HG02938 (cell line): ENCODE data around the gene EMP1.
"Not testable (repeated sequence)": the region's sequence is repeated elsewhere in the genome, so short reads cannot be mapped to it uniquely, and the experiment has no call there.

Source experiments
- ATAC-seq: cut with Tn5 transposase; IDR thresholded peaks from one replicate; pipeline ENCODE4 v1.9.1; 2021; ENCODE audit warnings: mild to moderate bottlenecking, moderate library complexity; ENCODE audit not compliant: unreplicated experiment

EMP1 gene

DNA sequence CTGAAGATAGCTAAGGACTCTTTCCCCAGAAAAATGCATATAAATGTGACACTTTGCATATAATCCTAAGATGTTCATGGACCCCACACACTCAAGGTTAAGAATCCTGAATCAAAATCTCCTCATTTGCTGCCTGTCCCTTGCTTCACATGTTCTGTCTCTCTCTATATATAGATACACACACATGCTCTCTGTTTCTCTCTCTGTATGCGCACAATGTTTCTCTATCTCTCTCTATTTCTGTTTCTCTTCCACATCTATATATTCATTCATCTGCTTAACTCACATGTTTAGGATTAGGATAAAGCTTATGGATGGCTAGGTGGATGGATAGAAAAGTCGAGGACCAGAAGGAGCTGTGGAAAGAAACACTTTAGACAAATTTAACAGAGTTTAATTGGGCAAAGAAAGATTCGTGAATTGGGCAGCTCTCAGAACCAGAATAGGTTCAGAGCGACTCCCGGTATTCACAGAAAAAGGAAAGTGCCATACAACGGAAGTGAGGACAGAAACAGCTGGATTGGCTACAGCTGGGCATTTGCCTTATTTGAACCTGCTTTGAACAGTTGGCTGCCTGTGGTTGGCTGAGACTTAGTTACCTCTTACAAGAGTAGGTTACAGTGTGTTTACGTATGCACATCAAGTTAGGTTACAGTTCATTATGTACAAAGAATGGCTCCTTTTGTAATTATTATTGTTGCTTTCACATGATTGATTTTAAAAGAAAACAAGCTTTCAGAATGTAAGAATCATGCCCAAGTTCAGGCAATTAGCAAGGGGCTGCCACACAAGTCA, 57.6 kb downstream of the EMP1 start:
- ATAC-seq, result no peak

DNA sequence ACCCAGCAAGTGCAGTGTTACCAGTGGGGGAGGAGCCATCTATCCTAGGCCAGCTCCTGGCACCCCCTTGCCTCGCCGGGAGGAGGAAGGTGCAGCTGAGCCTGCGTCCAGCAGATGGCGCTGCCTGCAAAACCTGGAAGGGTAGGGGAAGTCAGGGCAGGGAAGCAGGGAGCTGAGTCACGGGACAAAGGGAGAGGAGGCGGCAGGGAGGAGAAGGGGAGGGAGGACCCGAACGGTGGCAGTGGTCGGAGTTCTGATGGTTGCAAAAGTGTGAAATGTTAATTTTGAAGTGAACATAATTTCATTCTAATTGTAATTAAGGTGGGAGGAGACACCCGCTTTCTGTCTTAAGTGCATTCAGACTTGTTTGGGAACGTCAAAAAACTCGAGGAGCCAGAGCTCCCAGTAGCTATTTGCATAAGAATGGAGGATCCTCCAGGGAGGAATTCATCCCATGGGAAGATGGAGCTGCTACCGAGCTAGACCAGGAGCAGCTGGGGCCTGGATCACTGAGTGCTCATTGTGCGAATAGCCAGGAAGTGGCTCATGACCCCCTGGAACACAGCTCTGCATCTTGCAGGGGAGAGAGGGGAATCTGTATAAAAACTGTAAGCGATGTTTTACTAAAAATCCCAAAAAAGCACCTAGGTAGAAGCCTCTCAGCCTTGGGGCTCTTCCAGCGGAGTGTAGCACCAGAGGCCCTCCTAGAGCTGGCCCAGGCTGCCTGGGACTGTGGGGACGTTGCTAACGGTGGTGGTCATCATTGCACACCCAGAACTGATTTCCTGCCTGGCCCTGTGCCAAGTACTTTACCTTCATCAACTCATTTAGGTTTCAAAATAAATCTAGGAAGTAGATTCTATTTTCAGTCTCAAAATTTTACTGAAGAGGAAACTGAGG, 59.5 kb downstream of the EMP1 start:
- ATAC-seq, result peak; percentile 95

DNA sequence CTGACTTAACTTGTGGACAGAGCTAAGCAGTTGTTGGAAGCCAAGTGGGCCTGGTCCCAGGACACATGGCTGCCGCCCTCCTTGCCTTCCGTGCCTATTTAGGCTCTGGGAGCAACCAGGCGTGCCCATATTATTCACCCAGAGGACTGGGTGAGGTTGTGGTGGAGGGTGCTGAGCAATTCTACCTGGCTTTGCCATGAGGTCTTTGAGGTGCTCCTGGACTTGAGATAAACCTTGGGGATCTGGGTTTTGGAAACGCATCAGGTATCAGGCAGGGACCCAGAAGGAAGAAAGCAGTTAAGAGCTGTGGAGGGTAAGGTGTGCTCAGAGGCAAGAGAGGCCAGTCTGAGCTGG, 60.1 kb downstream of the EMP1 start:
- no peak for ATAC-seq

DNA sequence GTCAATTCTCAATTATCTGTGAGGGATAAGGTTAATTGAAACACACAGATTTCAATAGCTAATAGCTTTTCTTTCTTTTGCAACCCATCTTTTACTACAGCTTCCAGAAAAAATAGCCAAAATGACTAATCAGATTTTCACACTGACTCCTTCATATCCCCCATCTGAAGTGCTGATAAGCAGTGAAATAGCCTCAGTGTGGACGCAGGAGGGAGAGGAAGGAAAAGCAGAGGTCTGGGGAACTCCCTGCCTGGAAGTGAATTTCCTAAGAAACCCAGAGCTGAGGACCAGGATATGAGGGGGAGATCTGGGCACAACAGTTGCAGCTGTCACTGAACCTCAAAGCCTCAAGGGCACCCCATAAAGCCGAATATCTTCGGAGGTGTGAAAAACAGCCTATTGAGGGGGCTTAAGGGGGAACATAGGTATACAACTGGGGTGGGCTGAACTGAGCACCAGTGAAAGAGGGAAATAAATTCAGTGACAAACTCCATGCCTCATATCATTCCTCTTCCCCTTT, 60.9 kb downstream of the EMP1 start:
- ATAC-seq, result no peak

DNA sequence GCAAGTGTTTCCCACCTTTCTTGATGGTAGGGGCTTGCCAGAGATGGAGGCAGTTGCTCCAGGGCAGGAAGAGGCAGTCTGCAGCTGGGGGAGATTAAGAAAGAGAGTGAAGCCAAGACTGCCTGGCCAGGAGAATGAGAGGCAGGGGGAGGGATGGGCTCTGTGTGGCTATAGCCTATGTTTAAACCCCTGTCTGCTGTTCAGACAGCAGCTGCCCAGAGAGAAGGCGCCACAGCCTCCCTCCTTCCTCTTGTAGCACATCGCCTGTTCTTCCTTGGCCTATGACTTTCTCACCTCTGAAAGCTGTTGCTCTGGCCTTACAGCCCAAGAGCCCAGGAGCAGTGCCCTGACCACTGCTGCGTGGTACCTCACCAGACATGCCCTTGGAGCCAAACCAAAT, 61.7 kb downstream of the EMP1 start:
- no peak for ATAC-seq

DNA sequence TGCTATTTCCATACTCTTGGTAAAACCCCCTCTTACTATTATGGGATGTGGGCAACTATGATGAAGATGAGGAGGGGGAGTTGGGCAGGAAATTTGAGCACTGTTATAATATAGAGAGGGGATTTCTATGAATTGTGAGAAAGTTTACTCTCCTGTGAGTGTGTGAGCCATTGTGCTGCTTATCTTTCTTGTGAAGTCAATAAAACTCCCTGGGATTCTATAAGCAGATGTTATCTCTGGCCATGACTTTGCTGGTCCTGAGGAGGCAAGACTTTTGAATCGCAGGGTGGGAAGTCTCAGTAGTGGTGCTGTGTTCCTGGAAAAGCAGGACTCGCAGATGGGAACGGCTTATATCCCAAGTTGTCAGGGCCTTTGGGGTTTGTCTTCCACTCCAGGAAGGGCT, 62.2 kb downstream of the EMP1 start:
- ATAC-seq, result no peak

DNA sequence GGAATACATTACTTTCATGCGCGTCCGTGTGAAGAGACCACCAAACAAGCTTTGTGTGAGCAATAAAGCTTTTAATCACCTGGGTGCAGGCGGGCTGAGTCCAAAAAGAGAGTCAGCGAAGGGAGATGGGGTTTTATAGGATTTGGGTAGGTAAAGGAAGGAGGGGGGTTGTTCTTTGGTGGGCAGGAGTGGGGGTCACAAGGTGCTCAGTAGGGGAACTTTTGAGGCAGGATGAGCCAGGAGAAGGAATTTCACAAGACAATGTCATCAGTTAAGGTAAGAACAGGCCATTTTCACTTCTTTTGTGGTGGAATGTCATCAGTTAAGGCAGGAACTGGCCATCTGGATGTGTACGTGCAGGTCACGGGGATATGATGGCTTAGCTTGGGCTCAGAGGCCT, 63.1 kb downstream of the EMP1 start:
- not testable (repeated sequence) for ATAC-seq

DNA sequence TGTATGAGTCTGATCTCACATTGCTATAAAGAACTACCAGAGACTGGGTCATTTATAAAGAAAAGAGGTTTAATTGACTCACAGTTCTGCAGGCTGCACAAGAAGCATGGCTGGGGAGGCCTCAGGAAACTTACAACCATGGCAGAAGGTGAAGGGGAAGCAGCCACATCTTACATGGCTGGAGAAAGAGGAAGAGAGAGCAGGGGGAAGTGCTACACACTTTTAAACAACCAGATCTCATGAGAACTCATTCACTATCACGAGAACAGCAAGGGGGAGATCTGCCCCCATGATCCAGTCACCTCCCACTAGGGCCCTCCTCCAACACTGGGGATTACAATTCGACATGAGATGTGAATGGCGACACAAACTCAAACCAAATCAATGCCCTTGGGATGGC, 71.3 kb downstream of the EMP1 start:
- not testable (repeated sequence) for ATAC-seq

DNA sequence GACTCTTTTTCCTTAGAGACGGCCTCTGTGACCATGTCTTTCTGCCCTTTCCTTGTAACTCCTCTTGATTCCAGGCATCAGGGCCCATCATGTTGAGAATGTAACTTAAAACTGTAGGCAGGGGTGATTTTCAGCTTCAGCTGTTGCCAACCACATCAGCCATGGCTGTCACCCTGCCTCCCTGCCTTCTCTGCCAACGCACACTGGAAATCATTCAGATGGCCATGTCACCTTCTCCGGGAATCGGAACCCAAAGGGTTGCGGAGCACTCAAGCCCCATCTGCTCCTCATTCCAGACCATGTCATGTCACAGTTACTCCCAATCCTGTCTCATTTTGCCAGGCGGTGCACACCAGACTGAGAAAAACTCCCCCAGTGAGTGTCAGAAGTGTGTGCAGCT, 72.1 kb downstream of the EMP1 start:
- ATAC-seq, result no peak
